GM21576 (cell line): ENCODE data around the gene GON4L.
"Not testable (repeated sequence)": the region's sequence is repeated elsewhere in the genome, so short reads cannot be mapped to it uniquely, and the experiment has no call there.

Source experiments
- ATAC-seq: cut with Tn5 transposase; IDR thresholded peaks from one replicate; pipeline ENCODE4 v1.9.1; 2021; ENCODE audit warnings: mild to moderate bottlenecking, moderate library complexity; ENCODE audit not compliant: unreplicated experiment

GON4L gene

DNA sequence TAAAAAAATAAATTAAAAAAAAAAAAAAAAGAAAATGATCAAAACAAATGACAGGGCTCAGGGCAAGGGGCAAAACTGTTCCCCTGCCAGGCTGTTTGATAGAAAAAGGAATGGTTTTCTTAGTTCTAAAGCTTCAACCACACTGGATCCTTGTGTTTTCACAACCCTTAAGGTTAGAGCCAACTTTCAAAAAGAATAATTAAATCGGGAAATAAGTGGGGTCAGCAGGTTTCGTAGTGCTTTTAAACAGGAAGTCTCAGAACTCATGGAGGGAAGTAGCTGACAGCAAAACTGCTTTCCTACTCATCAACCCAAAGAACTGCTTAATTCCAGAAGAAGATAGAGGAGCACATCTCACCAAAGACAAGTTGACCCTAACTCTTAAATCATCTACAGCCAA is 155.3 kb downstream of the GON4L start:
- not testable (repeated sequence) for ATAC-seq
